Panc1 (cell line): ENCODE results near the gene SUSD2. TPM values are rescaled to one million over a fixed set of nuclear protein-coding genes. Genes with fewer than 3 reads are reported as not detected.
A peak's percentile ranks its signal among the peaks of the same experiment; 100 is the strongest.
"Not testable (repeated sequence)": the region's sequence is repeated elsewhere in the genome, so short reads cannot be mapped to it uniquely, and the experiment has no call there.

ENCODE experiments used
- ATAC-seq: fragments of 200-7000 bp; cut with Tn5 transposase; 2 replicates; pipeline ENCODE4 v1.9.1; 2020; ENCODE audit warnings: mild to moderate bottlenecking, moderate library complexity
- BruUV-seq: library from RNA; stranded (reverse); fragments of 400-500 nt; replicated peaks from 2 replicates; lab custom pipeline; 2021; lab: Mats Ljungman, UMichigan
- CTCF ChIA-PET: fragments of 300-600 bp; sonication (Branson Sonifier 250); formaldehyde crosslinking; loops from one replicate; lab custom pipeline; 2022; ENCODE audit warnings: antibody characterized with exemption; lab: Charles Lee
- POLR2A ChIA-PET: fragments of 300-600 bp; sonication (Branson Sonifier 250); formaldehyde crosslinking; loops from one replicate; lab custom pipeline; 2022; ENCODE audit warnings: antibody characterized with exemption; lab: Charles Lee
- DNase-seq: peaks from one replicate; pipeline ENCODE4 v3.0.0-alpha.2; 2010; ENCODE audit warnings: low read depth, low spot score
- H3K27ac ChIP-seq: 2 replicates; pipeline ENCODE4 v1.5.1; 2011; ENCODE audit warnings: mild to moderate bottlenecking, low read length, inconsistent platforms
- H3K27me3 ChIP-seq: fragments of 200-500 bp; sonication (Bioruptor generic); 2 replicates; pipeline ENCODE4 v1.6.0; 2014; ENCODE audit warnings: low read length, inconsistent platforms; ENCODE audit not compliant: control insufficient read depth, insufficient read depth
- H3K36me3 ChIP-seq: fragments of 200-500 bp; sonication (Bioruptor generic); 2 replicates; pipeline ENCODE4 v1.5.1; 2014; ENCODE audit warnings: inconsistent platforms, mild to moderate bottlenecking, low read length, moderate library complexity; ENCODE audit not compliant: control insufficient read depth, insufficient read depth
- H3K4me1 ChIP-seq: 2 replicates; pipeline ENCODE4 v1.5.1; 2011; ENCODE audit warnings: inconsistent platforms, mild to moderate bottlenecking, low read length, moderate library complexity; ENCODE audit not compliant: control insufficient read depth, insufficient read depth
- H3K4me3 ChIP-seq, 2 experiments: 2 replicates each; pipeline ENCODE4 v1.5.1; 2011 to 2012; ENCODE audit warnings: low read depth in 2 of 2, low read length in 2 of 2, mild to moderate bottlenecking in 2 of 2, inconsistent platforms in 1 of 2, moderate library complexity in 1 of 2
- H3K9me3 ChIP-seq: fragments of 200-500 bp; sonication (Bioruptor generic); 2 replicates; pipeline ENCODE4 v1.5.1; 2014; ENCODE audit warnings: low read depth, mild to moderate bottlenecking, inconsistent platforms, low read length, moderate library complexity; ENCODE audit not compliant: control insufficient read depth, insufficient read depth
- CTCF ChIP-seq: fragments of 450-650 bp; IDR thresholded peaks from 2 replicates; pipeline ENCODE4 v1.5.1; 2017; ENCODE audit warnings: mild to moderate bottlenecking
- POLR2AphosphoS5 ChIP-seq: IDR thresholded peaks from 2 replicates; pipeline ENCODE4 v1.6.1; 2012; ENCODE audit warnings: mild to moderate bottlenecking, low read depth, low read length, moderate library complexity
- REST ChIP-seq, 2 experiments: IDR thresholded peaks; 2 replicates each; pipeline ENCODE4 v1.6.1; 2011 to 2012; ENCODE audit warnings: low read depth in 2 of 2, control low read depth in 1 of 2, low read length in 1 of 2, mild to moderate bottlenecking in 1 of 2, moderate library complexity in 1 of 2; ENCODE audit not compliant: insufficient read depth in 1 of 2
- SIN3A ChIP-seq: IDR thresholded peaks from 2 replicates; pipeline ENCODE4 v1.6.1; 2012; ENCODE audit warnings: low read depth, mild to moderate bottlenecking, low read length, moderate library complexity, borderline replicate concordance; ENCODE audit not compliant: insufficient read depth
- TCF7L2 ChIP-seq: IDR thresholded peaks from 2 replicates; pipeline ENCODE4 v1.6.1; 2011; ENCODE audit warnings: mild to moderate bottlenecking, low read depth, low read length, inconsistent platforms
- in situ Hi-C: cut with HindIII; loops from 2 replicates; pipeline ENCODE4 v1.10.0; 2016; ENCODE audit warnings: low sequenced_read_pairs, low pct_unique_long_range_greater_than_20kb
- intact Hi-C: fragments of 100-400 bp; cut with micrococcal nuclease; formaldehyde crosslinking; loops from one replicate; pipeline ENCODE4 v1.10.0; 2022; ENCODE audit not compliant: unreplicated experiment
- total RNA-seq: library from RNA; stranded (reverse); gene quantifications from one replicate; pipeline ENCODE4 v1.2.1, GENCODE V29; 2021; ENCODE audit not compliant: unreplicated experiment

The SUSD2 gene
- total RNA-seq, 1 experiment from 2014 or later, result 10.6 TPM

DNA sequence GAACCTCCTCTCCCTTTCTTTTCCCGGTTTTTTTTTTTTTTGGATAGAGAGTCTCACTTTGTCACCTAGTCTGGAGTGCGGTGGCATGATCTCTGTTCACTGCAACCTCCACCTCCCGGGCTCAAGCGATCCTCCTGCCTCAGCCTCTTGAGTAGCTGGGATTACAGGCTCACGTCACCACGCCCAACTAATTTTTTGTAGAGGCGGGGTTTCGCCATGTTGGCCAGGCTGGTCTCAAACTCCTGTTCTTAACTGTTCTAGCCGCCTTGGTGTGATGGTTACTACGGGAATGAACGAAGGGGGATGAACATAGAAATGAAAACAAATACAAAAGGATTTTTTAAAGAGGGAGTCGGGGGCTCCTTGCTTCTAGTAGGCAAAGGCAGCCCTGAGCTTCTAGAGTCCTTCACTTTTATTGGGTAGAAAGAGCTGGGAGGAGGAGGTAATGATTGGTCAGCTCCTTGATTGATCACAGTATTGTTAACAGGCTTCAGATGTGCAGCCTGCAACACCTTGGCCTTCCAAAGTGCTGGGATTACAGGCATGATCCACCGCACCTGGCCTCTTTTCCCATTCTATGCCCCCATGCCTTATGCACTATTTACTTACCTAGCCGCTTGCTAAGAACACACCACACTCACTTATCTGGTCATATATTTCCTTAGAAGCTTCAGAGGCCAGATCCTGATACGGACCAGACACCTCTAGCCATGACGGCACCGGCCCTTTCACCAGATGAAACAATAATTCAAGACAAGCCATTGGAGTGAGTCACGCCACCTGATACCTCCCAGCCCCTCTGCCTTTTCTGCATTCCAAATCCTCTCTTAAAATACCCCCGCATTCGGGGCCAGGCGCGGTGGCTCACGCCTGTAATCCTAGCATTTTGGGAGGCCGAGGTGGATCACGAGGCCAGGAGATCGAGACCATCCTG is 20.7 kb downstream of the SUSD2 start:
- peak overlapping the region; percentile 69 for H3K27ac ChIP-seq
- in situ Hi-C loops, result no loop called here
- peaks cover 8% of the 10 kb centered on the region; the same call in 1 of the 2 replicates for H3K9me3 ChIP-seq
- ATAC-seq (0 out of 2 replicates have a peak, but pooled peaks have one; percentile 39), DNase-seq (no peak)
- TF ChIP-seq POLR2AphosphoS5, result no peak
- TF ChIP-seq SIN3A, result no peak
- no peak for TF ChIP-seq CTCF
- no TSS peak for BruUV-seq
- CTCF ChIA-PET, result no interaction called here
- POLR2A ChIA-PET, result no interaction called here
- peaks cover 12% of the 10 kb centered on the region for H3K4me1 ChIP-seq
- intact Hi-C loops, result no loop called here
- no peak overlapping the region for H3K4me3 ChIP-seq
- no peaks in the 10 kb centered on the region for H3K27me3 ChIP-seq
- no peaks in the 10 kb centered on the region for H3K36me3 ChIP-seq

DNA sequence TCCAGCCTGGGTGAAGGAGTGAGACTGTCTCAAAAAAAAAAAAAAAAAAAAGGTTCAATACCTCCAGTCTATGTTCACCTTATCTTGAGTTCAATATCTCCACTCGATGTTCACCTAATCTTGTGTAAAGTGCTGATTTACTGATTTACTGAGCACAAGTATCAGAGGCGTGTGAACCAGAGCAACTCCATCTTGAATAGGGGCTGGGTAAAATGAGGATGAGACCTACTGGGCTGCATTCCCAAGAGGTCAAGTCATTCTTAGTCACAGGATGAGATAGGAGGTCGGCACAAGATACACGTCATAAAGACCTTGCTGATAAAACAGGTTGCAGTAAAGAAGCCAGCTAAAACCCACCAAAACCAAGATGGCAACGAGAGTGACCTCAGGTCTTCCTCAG is 22.6 kb downstream of the SUSD2 start:
- H3K36me3 ChIP-seq, in situ Hi-C loops, H3K4me3 ChIP-seq, BruUV-seq, DNase-seq, H3K27me3 ChIP-seq, POLR2A ChIA-PET, H3K9me3 ChIP-seq, intact Hi-C loops, CTCF ChIA-PET, ATAC-seq: not testable (repeated sequence)
- H3K4me1 ChIP-seq, result peaks cover 28% of the 10 kb centered on the region
- peak overlapping the region; percentile 98 for H3K27ac ChIP-seq

- H3K4me1 ChIP-seq, result peaks cover 34% of the 10 kb centered on the region
- in situ Hi-C loops, result no loop called here
- ChIA-PET POLR2A (interaction anchor here (0.5 to 0.6 kb wide), 2 partner anchors 176 to 193 kb away, joined by 3 read pairs; no protein-coding TSS in a partner anchor), CTCF (no interaction called here)
- DNase-seq (no peak), ATAC-seq (no peak)
- peaks cover 8% of the 10 kb centered on the region; the same call in 1 of the 2 replicates for H3K9me3 ChIP-seq
- intact Hi-C loops, result no loop called here
- peak overlapping the region; percentile 98 for H3K27ac ChIP-seq
- no TSS peak for BruUV-seq
- no peak overlapping the region for H3K4me3 ChIP-seq
- TF ChIP-seq TCF7L2 (no peak), CTCF (no peak), SIN3A (no peak), REST (IDR thresholded peaks at IDR 0.05; ENCODE audit: insufficient read depth in 1 of 2, low read depth in 2 of 2, low read length in 1 of 2) (no peak), POLR2AphosphoS5 (no peak)
- H3K27me3 ChIP-seq, result no peaks in the 10 kb centered on the region
- no peaks in the 10 kb centered on the region for H3K36me3 ChIP-seq
Measured at GRCh38 chr22:24205438-24206195, 24.3 kb downstream of the SUSD2 start.
